Dermis blood vessel endothelial cell (primary cell): ENCODE measurements around the gene GSTM4. TPM values are rescaled to one million over a fixed set of nuclear protein-coding genes. Genes with fewer than 3 reads are reported as not detected.
A peak's percentile ranks its signal among the peaks of the same experiment; 100 is the strongest.

Source experiments
- DNase-seq: peaks from one replicate; pipeline ENCODE4 v3.0.0; 2010
- total RNA-seq: library from RNA; depleted of rRNA; stranded (reverse); fragments of >200 nt; gene quantifications from 2 replicates; pipeline ENCODE4 v1.2.3, GENCODE V29; 2014

Gene GSTM4
- total RNA-seq, 1 donor from 2014 or later = 1.5 TPM

DNA sequence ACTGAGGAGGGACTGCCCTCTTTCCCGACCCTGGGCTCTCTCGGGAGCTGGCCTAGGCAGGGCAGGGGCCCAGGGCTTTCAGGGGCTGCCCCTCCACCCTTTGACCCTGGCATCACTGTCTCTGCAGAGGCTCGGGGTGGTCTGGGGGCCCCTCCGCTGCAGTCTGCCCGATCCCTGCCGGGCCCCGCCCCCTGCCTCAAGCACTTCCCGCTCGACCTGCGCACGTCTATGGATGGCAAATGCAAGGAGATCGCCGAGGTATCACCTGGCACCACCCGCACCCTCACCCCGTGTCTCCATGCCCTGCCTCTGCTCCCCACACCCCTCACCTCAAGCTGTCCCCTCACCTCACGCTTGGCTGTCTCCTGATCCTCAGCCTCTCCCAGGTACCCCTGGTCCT lies 30.7 kb upstream of the GSTM4 start:
- no peak for DNase-seq

DNA sequence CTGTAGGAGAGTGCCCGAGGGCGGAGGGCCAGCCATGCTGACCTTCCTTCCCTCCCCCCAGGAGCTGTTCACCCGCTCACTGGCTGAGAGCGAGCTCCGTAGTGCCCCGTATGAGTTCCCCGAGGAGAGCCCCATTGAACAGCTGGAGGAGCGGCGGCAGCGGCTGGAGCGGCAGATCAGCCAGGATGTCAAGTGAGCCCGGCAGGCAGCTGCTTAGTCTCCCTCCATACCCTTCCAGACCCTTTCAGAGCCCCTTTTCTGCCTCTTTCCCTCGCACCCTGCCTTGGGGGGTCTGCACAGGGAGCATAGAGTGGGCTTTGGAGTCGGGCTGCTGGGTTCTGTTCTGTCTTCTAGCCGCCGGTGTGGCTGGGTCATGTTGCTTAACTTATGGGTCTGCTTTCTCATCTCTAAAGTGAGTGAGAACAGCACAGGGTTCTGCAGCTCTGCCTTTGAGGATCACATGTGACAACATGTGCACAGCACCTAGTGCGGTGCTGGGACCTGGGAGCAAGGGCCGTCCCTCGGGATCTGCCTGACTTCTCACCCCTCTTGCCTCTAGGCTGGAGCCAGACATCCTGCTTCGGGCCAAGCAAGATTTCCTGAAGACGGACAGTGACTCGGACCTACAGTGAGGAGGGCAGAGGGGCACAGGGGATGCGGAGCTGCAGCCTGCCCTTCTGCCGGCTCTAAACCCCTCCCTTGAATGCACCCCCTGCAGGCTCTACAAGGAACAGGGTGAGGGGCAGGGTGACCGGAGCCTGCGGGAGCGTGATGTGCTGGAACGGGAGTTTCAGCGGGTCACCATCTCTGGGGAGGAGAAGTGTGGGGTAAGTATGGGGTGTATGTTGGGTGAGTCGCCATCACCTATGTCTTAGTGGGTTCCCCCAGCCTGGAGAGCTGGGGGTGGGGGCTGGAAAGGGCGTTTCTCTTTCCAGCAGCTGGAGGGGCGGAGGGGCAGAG lies 30.0 kb upstream of the GSTM4 start:
- DNase-seq = no peak

GRCh38 chr1:109626682-109627408 lies 29.1 kb upstream of the GSTM4 start:
- no peak for DNase-seq

GRCh38 chr1:109627692-109628399 lies 28.1 kb upstream of the GSTM4 start:
- no peak for DNase-seq

DNA sequence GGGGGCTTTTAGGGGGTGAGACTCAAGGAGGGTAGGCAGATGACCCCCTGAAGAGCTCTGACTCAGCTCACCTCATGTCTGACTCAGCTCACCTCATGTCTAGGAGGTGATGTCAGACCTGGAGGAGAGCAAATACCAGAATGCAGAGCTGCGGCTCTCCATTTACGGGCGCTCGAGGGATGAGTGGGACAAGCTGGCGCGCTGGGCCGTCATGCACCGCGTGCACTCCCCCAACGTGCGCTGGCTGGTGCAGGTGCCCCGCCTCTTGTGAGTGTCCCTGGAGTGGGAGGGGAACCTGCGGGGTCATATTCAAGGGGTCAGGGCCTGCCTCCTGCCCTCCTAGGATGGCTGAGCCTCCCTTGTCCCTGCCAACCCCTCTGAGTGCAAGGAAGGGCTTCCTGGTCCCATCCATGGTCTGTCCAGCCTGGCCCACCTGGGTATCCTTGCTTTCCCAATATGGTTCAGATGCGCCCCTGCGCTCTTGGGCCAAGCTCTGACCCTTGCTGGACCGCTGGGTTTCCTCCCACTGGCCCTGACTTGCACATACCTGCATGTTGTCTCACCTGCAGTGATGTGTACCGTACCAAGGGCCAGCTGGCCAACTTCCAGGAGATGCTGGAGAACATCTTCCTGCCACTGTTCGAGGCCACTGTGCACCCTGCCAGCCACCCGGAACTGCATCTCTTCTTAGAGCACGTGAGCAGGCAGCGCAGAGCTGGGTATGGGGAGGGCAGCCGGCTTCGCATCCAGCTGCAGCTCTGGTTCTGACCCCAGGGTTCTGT lies 27.2 kb upstream of the GSTM4 start:
- DNase-seq = no peak

- no peak for DNase-seq
Observed at GRCh38 chr1:109629372-109630030, 26.4 kb upstream of the GSTM4 start.

DNA sequence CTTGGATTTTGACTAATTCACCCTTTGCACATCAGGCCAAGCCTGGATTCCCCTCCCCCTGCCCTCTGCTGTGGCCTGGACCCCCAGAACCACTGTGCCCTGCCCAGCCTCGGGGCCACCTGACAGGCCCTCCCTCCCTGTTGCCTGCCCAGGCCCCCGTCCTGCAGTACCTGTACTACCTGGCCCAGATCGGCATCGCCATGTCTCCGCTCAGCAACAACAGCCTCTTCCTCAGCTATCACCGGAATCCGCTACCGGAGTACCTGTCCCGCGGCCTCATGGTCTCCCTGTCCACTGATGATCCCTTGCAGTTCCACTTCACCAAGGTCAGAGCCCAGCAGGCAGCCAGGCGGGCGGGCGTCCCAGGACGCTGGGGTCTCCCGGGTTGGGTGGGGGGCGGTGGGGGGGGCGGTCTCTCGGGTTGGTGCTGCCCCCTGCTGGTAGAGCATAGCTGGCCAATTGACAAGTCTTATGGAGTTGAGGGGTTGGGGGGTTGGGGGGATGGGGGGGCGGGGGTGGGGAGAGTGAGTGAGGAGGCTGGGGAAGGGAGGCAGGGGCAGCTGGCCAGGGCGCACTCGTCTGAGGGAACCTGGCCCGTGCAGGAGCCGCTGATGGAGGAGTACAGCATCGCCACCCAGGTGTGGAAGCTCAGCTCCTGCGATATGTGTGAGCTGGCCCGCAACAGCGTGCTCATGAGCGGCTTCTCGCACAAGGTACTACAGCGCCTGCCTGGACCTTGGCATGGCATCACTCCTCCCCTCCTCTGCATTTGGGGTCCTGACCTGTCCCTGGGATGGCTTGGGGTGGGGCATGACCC lies 25.6 kb upstream of the GSTM4 start:
- peak; percentile 46 for DNase-seq

DNA sequence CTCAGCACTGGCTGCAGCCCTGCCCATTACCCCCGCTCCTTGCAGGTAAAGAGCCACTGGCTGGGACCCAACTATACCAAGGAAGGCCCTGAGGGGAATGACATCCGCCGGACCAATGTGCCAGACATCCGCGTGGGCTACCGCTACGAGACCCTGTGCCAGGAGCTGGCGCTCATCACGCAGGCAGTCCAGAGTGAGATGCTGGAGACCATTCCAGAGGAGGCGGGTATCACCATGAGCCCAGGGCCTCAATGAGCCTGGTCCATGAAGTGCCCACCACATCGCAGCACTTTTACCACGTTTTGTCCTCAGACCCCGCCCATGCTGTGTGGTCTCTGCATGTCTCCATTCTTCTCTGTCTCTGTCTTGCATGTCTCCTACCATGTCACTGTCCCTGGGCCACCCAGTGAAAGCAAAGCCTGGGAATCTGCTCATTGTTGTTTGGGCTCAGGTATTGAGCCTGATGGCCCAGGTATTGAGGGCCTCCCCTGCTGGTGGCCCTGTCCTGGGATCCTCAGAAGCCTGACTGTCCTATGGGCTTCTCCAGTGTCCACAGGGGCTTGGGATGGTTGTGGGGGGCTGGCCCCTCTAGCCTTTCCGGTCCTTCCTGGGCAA lies 24.9 kb upstream of the GSTM4 start:
- DNase-seq = no peak

GRCh38 chr1:109631513-109632505 lies 24.1 kb upstream of the GSTM4 start:
- DNase-seq = no peak

- DNase-seq = no peak
Observed at GRCh38 chr1:109632671-109633346, 23.1 kb upstream of the GSTM4 start.

- no peak for DNase-seq
Observed at GRCh38 chr1:109634292-109634691, 21.6 kb upstream of the GSTM4 start.

DNA sequence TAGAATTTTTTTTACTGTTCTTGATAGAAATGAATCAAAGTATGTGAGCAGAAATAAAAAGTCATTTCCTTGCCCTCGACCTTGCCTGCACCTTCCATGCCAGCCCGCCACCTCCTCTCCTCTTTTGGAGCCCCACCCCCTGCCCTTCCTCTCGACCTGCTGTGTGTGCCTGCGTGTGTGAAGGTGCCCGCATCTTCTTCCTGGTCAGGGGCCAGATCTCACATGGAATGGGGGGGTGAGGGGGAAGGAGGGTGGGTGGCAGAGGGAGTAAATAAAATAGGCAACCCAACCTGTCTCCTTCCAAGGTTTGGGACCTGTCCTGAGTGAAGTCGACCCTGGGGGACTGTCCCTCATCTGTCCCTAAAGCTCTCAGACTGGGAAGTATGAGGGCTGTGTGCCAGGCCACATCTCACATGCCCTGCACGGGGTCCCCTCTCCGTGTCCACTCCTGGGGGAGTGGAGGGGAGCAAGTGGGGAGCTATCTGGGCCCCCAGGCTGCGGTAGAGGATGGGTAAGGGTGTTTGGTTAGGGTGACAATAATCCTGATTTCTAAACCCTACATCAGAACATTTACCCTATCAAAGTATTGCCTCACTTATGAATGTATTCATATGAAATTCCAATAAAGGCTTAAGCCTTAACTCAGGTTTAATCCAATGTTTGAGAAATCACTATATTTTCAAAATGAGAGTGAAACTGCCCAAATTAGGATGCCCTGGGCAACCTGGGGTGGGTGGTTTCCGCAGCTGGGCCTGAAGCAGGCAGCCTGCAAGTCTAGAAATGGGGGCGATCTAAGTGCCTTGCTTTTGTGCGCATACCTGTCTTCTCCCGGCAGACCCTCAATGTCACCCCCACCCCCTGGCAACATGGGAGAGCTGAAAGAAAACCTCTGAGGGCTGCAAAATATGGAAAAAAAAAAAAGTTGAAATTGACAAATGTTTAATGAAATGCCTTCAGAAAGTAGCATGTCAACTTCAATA lies 20.8 kb upstream of the GSTM4 start:
- DNase-seq = no peak

- no peak for DNase-seq
Observed at GRCh38 chr1:109635862-109636200, 20.1 kb upstream of the GSTM4 start.

DNA sequence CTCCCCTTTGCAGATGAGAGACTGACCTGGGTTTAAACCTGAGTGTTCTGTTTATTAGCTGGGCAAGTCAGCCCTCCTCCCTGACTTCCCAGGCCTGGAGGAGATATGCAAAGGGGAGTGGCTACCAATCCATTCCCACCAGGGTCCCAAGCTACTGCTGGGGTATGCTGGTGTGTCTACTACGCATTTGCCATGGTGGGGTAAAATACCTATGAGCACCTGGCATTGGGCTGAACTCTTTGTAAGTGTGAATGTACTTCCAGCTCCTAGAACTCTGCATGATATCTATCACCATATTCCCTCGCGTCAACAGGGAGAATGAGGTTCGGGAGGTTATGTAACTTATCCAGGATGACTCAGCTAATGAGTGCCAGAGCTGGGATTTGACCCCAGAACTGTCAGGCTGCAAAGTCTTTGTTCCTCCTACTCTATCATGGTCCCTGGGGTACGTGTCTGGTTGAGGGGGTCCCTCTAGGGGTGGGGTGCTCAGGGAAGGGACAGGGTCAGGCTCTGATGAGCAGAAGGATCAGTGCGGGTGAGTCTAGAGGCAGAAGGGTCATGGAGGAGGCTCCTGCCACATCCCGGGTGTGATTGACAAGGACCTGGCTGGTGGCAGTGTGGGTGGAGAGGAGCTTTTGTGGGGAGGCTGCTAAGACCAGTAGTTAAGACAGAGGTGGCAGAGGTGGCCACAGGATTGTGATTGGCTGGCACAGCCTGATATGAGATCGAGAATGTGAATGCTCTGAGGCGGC lies 19.5 kb upstream of the GSTM4 start:
- DNase-seq = no peak

- DNase-seq = no peak
Observed at GRCh38 chr1:109637446-109637845, 18.5 kb upstream of the GSTM4 start.

- DNase-seq = no peak
Observed at GRCh38 chr1:109639063-109639840, 16.6 kb upstream of the GSTM4 start.
